ENCODE measurements around the gene KLF16. TPM values are rescaled to one million over a fixed set of nuclear protein-coding genes. Genes with fewer than 3 reads are reported as not detected.

Gene KLF16
- total and polyA plus RNA-seq, 9 of the 15 experiments (the other 6 are each of a cell fraction or from before 2014, with no cell fraction given): 0.04 to 60.4 (median 6.8) TPM

DNA sequence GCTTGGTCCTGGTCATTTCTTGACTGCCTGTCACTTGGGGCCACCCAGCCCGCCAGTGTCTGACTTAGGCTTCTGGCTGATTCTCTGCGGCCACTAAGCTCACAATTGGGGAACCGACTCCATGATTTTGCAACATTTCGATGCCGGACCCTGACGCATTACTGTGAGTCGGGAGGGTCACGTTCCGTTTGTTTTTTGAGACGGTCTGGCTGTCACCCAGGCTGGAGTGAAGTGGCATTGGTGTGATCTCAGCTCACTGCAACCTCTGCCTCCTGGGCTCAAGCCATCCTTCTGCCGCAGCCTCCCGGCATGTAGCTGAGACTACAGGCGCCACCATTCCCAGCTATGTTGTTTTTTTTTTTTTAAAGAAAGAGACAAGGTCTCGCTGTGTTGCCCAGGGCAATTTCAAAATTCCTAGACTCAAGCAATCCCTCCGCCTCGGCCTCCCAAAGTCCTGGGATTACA is 38.6 kb upstream of the KLF16 start (continued):
- no peak for TF ChIP-seq NRF1 (conservative IDR thresholded peaks at IDR 0.05 in 1 of 2, IDR thresholded peaks at IDR 0.05 in 1 of 2)

DNA sequence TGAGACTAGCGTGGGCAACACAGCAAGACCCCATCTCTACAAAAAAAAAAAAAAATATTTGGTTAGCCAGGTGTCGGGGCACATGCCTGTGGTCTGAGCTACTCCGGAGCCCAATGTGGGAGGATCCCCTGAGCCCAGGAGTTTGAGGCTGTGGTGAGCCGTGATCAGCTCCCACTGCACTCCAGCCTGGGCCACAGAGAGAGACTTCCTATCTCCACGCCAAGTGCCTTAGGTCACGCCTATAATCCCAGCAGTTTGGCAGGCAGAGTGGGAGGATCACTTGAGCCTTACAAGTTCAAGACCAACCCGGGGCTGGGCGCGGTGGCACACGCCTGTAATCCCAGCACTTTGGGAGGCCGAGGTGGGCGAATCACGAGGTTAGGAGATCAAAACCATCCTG is 33.1 kb upstream of the KLF16 start:
- ChIA-PET CTCF (ENCODE audit: low intra/inter-chr PET ratio) (interaction anchor here (0.7 kb wide), 1 partner anchor 60 kb away, joined by 4 read pairs; no protein-coding TSS in a partner anchor), POLR2A (interaction anchor here (0.6 to 1.9 kb wide), 2 partner anchors 21 to 38 kb away, joined by 6 read pairs; no protein-coding TSS in a partner anchor)
- Histone ChIP-seq H3K4me1 (replicated peaks in 1 of 2; ENCODE audit: control insufficient read depth in 2 of 2, insufficient read depth in 2 of 2, low read length in 2 of 2) (peaks cover 9 to 38% of the 10 kb centered on the region in 2 experiments; a peak in 4 of 5 replicates), H3K4me2 (ENCODE audit: insufficient read depth, low read length) (no peak overlapping the region; the same call in 1 of the 2 replicates), H2AFZ (ENCODE audit: low read depth, low read length) (peak overlapping the region; percentile 56; the same call in 1 of the 2 replicates), H3K36me3 (ENCODE audit: control insufficient read depth, insufficient read depth, low read length) (no peaks in the 10 kb centered on the region), H3K9ac (ENCODE audit: insufficient read depth in 1 of 2, low read depth in 2 of 2, low read length in 2 of 2) (peak overlapping the region in 1 of 2 experiments; percentile 78; a peak in 2 of 4 replicates), H4K20me1 (replicated peaks; ENCODE audit: control insufficient read depth, insufficient read depth, low read length) (no peaks in the 10 kb centered on the region), H3K27ac (ENCODE audit: extremely low read depth, low read depth, low read length) (peak overlapping the region; percentile 36), H3K27me3 (ENCODE audit: control insufficient read depth in 2 of 2, insufficient read depth in 2 of 2, low read length in 2 of 2) (no peaks in the 10 kb centered on the region), H3K9me1 (ENCODE audit: control insufficient read depth, insufficient read depth, low read length) (no peaks in the 10 kb centered on the region), H3K9me3 (replicated peaks; ENCODE audit: control insufficient read depth, insufficient read depth, low read depth, low read length) (no peaks in the 10 kb centered on the region), H3K79me2 (ENCODE audit: control insufficient read depth, insufficient read depth, low read length) (no peaks in the 10 kb centered on the region), H3K4me3 (no peak overlapping the region)
- TF ChIP-seq NCOA4 (IDR thresholded peaks at IDR 0.05; ENCODE audit: partially characterized antibody): no peak
- no peak for TF ChIP-seq ZKSCAN1 (IDR thresholded peaks at IDR 0.05; ENCODE audit: low read depth, low read length)
- TF ChIP-seq HDAC1 (IDR thresholded peaks at IDR 0.05): 0 out of 4 replicates have a peak, but pooled peaks of 1 of the 2 experiments have one; percentile 28
- TF ChIP-seq NR4A1 (CRISPR knock-in tag; IDR thresholded peaks at IDR 0.05): no peak
- no peak for TF ChIP-seq NR4A1 (tag; IDR thresholded peaks at IDR 0.05)
- TF ChIP-seq MTF1 (CRISPR knock-in tag; IDR thresholded peaks at IDR 0.05; ENCODE audit: borderline replicate concordance): no peak
- no peak for TF ChIP-seq CBX2 (IDR thresholded peaks at IDR 0.05; ENCODE audit: insufficient read depth, low read length, poor library complexity, severe bottlenecking)
- TF ChIP-seq RBM22 (IDR thresholded peaks at IDR 0.05; ENCODE audit: low read depth, low read length, poor library complexity, severe bottlenecking): no peak
- in situ Hi-C loops (cut with MboI) (no loop called here), intact Hi-C loops (cut with micrococcal nuclease) (loop anchor here (2.0 kb wide), 1 partner anchor 24 kb away; no protein-coding TSS in a partner anchor)
- FAIRE-seq (peak; percentile 15), ATAC-seq (no peak), DNase-seq (ENCODE audit: extremely low read depth in 1 of 4, low spot score in 3 of 4) (peak in 1 of 4 experiments; percentile 36)
- WGBS (ENCODE audit: insufficient coverage, low coverage, missing lambda C conversion rate): 67% methylated on average over 13 of the region's 13 CpGs
- no TSS peak for BruUV-seq (replicated peaks)
